Coronary artery (tissue), 2 donors: ENCODE results near the gene FAM20C.
A peak's percentile ranks its signal among the peaks of the same experiment; 100 is the strongest.

ENCODE experiments used
- DNase-seq: peaks from one replicate; pipeline ENCODE4 v3.0.0-alpha.2; 2017; ENCODE audit warnings: low spot score
- H3K27ac ChIP-seq, 2 donors: fragments of 200-600 bp; sonication (generic); one replicate each; pipeline ENCODE4 v1.5.1; 2016 to 2019
- H3K4me3 ChIP-seq: fragments of 200-600 bp; sonication (generic); 2 replicates; pipeline ENCODE4 v1.5.1; 2016; ENCODE audit warnings: mild to moderate bottlenecking, moderate library complexity
- CTCF ChIP-seq: fragments of 200-600 bp; sonication (generic); IDR thresholded peaks from one replicate; pipeline ENCODE4 v1.5.1; 2019; ENCODE audit warnings: antibody characterized with exemption

Gene FAM20C

GRCh38 chr7:226281-226895, 34.0 kb downstream of the FAM20C start:
- no peak for DNase-seq
- Histone ChIP-seq H3K4me3 (no peak overlapping the region), H3K27ac (peak overlapping the region in 1 of 2 donors; percentile 32)
- TF ChIP-seq CTCF = no peak

GRCh38 chr7:227926-228325, 35.6 kb downstream of the FAM20C start:
- Histone ChIP-seq H3K4me3 (no peak overlapping the region), H3K27ac (peak overlapping the region; percentile 70 to 89)
- DNase-seq = no peak
- TF ChIP-seq CTCF = no peak

- DNase-seq = no peak
- TF ChIP-seq CTCF = no peak
- Histone ChIP-seq H3K27ac (peak overlapping the region; percentile 70 to 89), H3K4me3 (peak overlapping the region; percentile 44)
Measured at GRCh38 chr7:228610-229009, 36.2 kb downstream of the FAM20C start.

GRCh38 chr7:229184-229964, 37.0 kb downstream of the FAM20C start:
- DNase-seq = peak; percentile 93
- Histone ChIP-seq H3K4me3 (peak overlapping the region; percentile 44), H3K27ac (peak overlapping the region; percentile 70 to 89)
- TF ChIP-seq CTCF = no peak

GRCh38 chr7:230274-230673, 37.9 kb downstream of the FAM20C start:
- H3K27ac ChIP-seq = peak overlapping the region; percentile 70 to 89

GRCh38 chr7:231030-231857, 38.9 kb downstream of the FAM20C start:
- no peak for DNase-seq
- peak overlapping the region; percentile 68 to 82 for H3K27ac ChIP-seq
- TF ChIP-seq CTCF = no peak
- no peak overlapping the region for H3K4me3 ChIP-seq

More at GRCh38 chr7:230274-230673, 37.9 kb downstream of the FAM20C start:
- peak overlapping the region; percentile 44 for H3K4me3 ChIP-seq
- DNase-seq = no peak
- TF ChIP-seq CTCF = no peak
